K562 (cell line): ENCODE data around the gene RECK. TPM values are rescaled to one million over a fixed set of nuclear protein-coding genes. Genes with fewer than 3 reads are reported as not detected.

Experiments used
- NCOA6 ChIP-seq: fragments of 450-650 bp; IDR thresholded peaks from 2 replicates; pipeline ENCODE4 v1.6.1; 2017; ENCODE audit warnings: mild to moderate bottlenecking
- RNF219 ChIP-seq: fragments of 250-450 bp; sonication (Bioruptor Pico); IDR thresholded peaks from 2 replicates; pipeline ENCODE4 v1.5.0; 2022; ENCODE audit warnings: mild to moderate bottlenecking
- TBP ChIP-seq: optimal IDR thresholded peaks from 2 replicates; pipeline ENCODE3; 2011; ENCODE audit warnings: low read depth, low read length, improper control_type of control experiment
- USF2 ChIP-seq: sonication (generic); formaldehyde crosslinking; IDR thresholded peaks from 2 replicates; pipeline ENCODE4 v1.5.0; 2020; ENCODE audit warnings: missing genetic modification reagents
- ZNF124 ChIP-seq: sonication (generic); formaldehyde crosslinking; IDR thresholded peaks from 2 replicates; pipeline ENCODE4 v1.8.1; 2022; ENCODE audit warnings: missing genetic modification reagents
- polyA plus RNA-seq, 8 experiments: library from polyadenylated mRNA; depleted of rRNA in 4 of 8; stranded (reverse) in 5 of 8; unstranded in 3 of 8; fragments of >200 nt; fragmentation: Nextera tagmentation in 2 of 8; fragmentation: Illumina TruSeq in 1 of 8; extraction: Ambion mirVana in 2 of 8; extraction: Trizol in 1 of 8; gene quantifications; 2 replicates each; pipeline versions ENCODE4 v1.2.1 to v1.2.3, GENCODE V29; 2011 to 2014; ENCODE audit warnings: inconsistent platforms in 1 of 8, missing spikeins in 1 of 8
- total RNA-seq, 7 experiments: library from RNA; depleted of rRNA in 6 of 7; stranded (reverse); fragments of >200 nt in 6 of 7; fragmentation: Illumina TruSeq in 2 of 7; extraction: Trizol in 2 of 7; gene quantifications; 2 replicates each; pipeline versions ENCODE4 v1.2.1 to v1.2.3, GENCODE V29; 2011 to 2021; ENCODE audit warnings: low replicate concordance in 1 of 7
- TF ChIP-seq, protein P1 (sequence below): fragments of 450-650 bp; IDR thresholded peaks from 2 replicates; pipeline ENCODE4 v1.6.1; 2016; ENCODE audit warnings: low read depth

RECK gene
- total and polyA plus RNA-seq, 9 of the 15 experiments (the other 6 are each of a cell fraction or from before 2014, with no cell fraction given) = 0.04 to 0.36 (median 0.16) TPM

- TF ChIP-seq, protein P1, sequence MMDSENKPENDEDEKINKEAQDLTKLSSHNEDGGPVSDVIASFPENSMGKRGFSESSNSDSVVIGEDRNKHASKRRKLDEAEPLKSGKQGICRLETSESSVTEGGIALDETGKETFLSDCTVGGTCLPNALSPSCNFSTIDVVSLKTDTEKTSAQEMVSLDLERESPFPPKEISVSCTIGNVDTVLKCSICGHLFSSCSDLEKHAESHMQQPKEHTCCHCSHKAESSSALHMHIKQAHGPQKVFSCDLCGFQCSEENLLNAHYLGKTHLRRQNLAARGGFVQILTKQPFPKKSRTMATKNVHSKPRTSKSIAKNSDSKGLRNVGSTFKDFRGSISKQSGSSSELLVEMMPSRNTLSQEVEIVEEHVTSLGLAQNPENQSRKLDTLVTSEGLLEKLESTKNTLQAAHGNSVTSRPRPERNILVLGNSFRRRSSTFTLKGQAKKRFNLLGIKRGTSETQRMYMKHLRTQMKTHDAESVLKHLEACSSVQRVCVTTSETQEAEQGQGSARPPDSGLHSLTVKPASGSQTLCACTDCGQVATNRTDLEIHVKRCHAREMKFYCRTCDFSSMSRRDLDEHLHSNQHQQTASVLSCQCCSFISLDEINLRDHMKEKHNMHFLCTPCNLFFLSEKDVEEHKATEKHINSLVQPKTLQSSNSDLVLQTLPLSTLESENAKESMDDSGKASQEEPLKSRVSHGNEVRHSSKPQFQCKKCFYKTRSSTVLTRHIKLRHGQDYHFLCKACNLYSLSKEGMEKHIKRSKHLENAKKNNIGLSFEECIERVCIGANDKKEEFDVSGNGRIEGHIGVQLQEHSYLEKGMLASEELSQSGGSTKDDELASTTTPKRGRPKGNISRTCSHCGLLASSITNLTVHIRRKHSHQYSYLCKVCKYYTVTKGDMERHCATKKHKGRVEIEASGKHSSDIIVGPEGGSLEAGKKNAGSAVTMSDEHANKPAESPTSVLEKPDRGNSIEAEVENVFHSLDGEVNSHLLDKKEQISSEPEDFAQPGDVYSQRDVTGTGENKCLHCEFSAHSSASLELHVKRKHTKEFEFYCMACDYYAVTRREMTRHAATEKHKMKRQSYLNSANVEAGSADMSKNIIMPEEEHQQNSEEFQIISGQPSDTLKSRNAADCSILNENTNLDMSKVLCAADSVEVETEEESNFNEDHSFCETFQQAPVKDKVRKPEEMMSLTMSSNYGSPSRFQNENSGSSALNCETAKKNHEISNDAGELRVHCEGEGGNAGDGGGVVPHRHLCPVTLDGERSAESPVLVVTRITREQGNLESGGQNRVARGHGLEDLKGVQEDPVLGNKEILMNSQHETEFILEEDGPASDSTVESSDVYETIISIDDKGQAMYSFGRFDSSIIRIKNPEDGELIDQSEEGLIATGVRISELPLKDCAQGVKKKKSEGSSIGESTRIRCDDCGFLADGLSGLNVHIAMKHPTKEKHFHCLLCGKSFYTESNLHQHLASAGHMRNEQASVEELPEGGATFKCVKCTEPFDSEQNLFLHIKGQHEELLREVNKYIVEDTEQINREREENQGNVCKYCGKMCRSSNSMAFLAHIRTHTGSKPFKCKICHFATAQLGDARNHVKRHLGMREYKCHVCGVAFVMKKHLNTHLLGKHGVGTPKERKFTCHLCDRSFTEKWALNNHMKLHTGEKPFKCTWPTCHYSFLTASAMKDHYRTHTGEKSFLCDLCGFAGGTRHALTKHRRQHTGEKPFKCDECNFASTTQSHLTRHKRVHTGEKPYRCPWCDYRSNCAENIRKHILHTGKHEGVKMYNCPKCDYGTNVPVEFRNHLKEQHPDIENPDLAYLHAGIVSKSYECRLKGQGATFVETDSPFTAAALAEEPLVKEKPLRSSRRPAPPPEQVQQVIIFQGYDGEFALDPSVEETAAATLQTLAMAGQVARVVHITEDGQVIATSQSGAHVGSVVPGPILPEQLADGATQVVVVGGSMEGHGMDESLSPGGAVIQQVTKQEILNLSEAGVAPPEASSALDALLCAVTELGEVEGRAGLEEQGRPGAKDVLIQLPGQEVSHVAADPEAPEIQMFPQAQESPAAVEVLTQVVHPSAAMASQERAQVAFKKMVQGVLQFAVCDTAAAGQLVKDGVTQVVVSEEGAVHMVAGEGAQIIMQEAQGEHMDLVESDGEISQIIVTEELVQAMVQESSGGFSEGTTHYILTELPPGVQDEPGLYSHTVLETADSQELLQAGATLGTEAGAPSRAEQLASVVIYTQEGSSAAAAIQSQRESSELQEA = no peak
- TF ChIP-seq TBP = no peak
- no peak for TF ChIP-seq RNF219 (CRISPR knock-in tag)
- no peak for TF ChIP-seq USF2 (CRISPR knock-in tag)
- TF ChIP-seq ZNF124 = no peak
- TF ChIP-seq NCOA6 = no peak
Measured at GRCh38 chr9:36119476-36119875, 82.8 kb downstream of the RECK start (continued).
